Stomach (tissue), 4 donors: ENCODE results near the gene SIM2.

Experiments
- CTCF ChIP-seq, 7 experiments: fragments of 450-650 bp in 4 of 7; fragments of 200-600 bp in 3 of 7; sonication (generic) in 3 of 7; IDR thresholded peaks; one replicate each; pipeline ENCODE4 v1.5.1; 2016 to 2019; ENCODE audit warnings: antibody characterized with exemption in 7 of 7, control low read depth in 2 of 7, mild to moderate bottlenecking in 1 of 7
- EP300 ChIP-seq: sonication (generic); formaldehyde crosslinking; IDR thresholded peaks from one replicate; pipeline ENCODE4 v1.6.1; 2017; ENCODE audit warnings: antibody characterized with exemption

GRCh38 chr21:36678538-36678937 lies 20.4 kb upstream of the SIM2 start:
- no peak for TF ChIP-seq CTCF (IDR thresholded peaks at IDR 0.05)
- TF ChIP-seq EP300: no peak
